Measurements from ENCODE around the gene TWIST2. TPM values are rescaled to one million over a fixed set of nuclear protein-coding genes. Genes with fewer than 3 reads are reported as not detected.

Gene TWIST2
- total RNA-seq, 1 experiment from 2014 or later, result not detected

- H3K27me3 ChIP-seq (replicated peaks; ENCODE audit: insufficient read depth, low read depth, low read length, poor library complexity), result peaks cover 21% of the 10 kb centered on the region
- no peak overlapping the region for H3K4me3 ChIP-seq (ENCODE audit: low read depth, low read length, poor library complexity, severe bottlenecking)
- DNase-seq (ENCODE audit: low spot score), result no peak
- no peaks in the 10 kb centered on the region for H3K4me1 ChIP-seq (ENCODE audit: insufficient read depth, low read length, poor library complexity, severe bottlenecking)
- ChIA-PET CTCF (no interaction called here), POLR2A (ENCODE audit: low non-redundant PET) (no interaction called here)
- H3K9me3 ChIP-seq (ENCODE audit: low read depth, low read length, poor library complexity, severe bottlenecking), result no peaks in the 10 kb centered on the region
- intact Hi-C loops (cut with micrococcal nuclease; ENCODE audit: unreplicated experiment), result no loop called here
- H3K36me3 ChIP-seq (ENCODE audit: insufficient read depth, low read length, poor library complexity, severe bottlenecking), result no peaks in the 10 kb centered on the region
- H3K27ac ChIP-seq (ENCODE audit: low read depth, low read length, poor library complexity, severe bottlenecking), result no peak overlapping the region
- BruUV-seq (replicated peaks), result no TSS peak
- no peak for TF ChIP-seq CTCF (conservative IDR thresholded peaks at IDR 0.05; ENCODE audit: low read depth, low read length)
- TF ChIP-seq EZH2 (IDR thresholded peaks at IDR 0.05; ENCODE audit: borderline replicate concordance, low read depth, low read length, poor library complexity, severe bottlenecking), result no peak
These were observed 67.3 kb downstream of the TWIST2 start for GRCh38 chr2:238915196-238915595.

DNA sequence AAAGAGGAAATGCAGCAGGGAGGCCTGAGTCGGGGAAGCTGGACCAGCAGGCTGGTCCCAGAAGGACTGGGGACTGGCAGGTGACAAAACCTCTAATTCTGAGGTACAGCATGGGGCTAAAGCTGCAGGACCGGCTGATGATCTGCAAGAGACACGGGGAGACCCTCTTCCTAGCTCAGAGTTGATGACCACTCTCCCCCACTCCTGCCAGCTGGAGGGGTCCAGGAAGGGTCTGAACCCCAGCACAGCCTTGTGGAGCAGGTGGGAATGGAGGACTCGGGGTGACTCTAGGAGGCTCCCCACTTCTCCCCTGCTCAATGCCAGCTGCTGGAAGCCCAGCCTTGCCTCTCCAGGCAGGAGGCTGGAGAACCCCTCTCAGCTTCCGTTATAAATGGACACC is 67.7 kb downstream of the TWIST2 start:
- ChIA-PET CTCF (no interaction called here), POLR2A (ENCODE audit: low non-redundant PET) (no interaction called here)
- intact Hi-C loops (cut with micrococcal nuclease; ENCODE audit: unreplicated experiment), result no loop called here
- Histone ChIP-seq H3K9me3 (ENCODE audit: low read depth, low read length, poor library complexity, severe bottlenecking) (no peaks in the 10 kb centered on the region), H3K4me1 (ENCODE audit: insufficient read depth, low read length, poor library complexity, severe bottlenecking) (no peaks in the 10 kb centered on the region), H3K4me3 (ENCODE audit: low read depth, low read length, poor library complexity, severe bottlenecking) (no peak overlapping the region), H3K36me3 (ENCODE audit: insufficient read depth, low read length, poor library complexity, severe bottlenecking) (no peaks in the 10 kb centered on the region), H3K27ac (ENCODE audit: low read depth, low read length, poor library complexity, severe bottlenecking) (no peak overlapping the region), H3K27me3 (replicated peaks; ENCODE audit: insufficient read depth, low read depth, low read length, poor library complexity) (peaks cover 21% of the 10 kb centered on the region)
- no TSS peak for BruUV-seq (replicated peaks)
- no peak for TF ChIP-seq CTCF (conservative IDR thresholded peaks at IDR 0.05; ENCODE audit: low read depth, low read length)
- TF ChIP-seq EZH2 (IDR thresholded peaks at IDR 0.05; ENCODE audit: borderline replicate concordance, low read depth, low read length, poor library complexity, severe bottlenecking), result no peak
- DNase-seq (ENCODE audit: low spot score), result no peak

GRCh38 chr2:238916176-238916874 is 68.4 kb downstream of the TWIST2 start:
- no peaks in the 10 kb centered on the region for H3K4me1 ChIP-seq (ENCODE audit: insufficient read depth, low read length, poor library complexity, severe bottlenecking)
- intact Hi-C loops (cut with micrococcal nuclease; ENCODE audit: unreplicated experiment), result no loop called here
- no TSS peak for BruUV-seq (replicated peaks)
- H3K4me3 ChIP-seq (ENCODE audit: low read depth, low read length, poor library complexity, severe bottlenecking), result no peak overlapping the region
- no peak for DNase-seq (ENCODE audit: low spot score)
- ChIA-PET POLR2A (ENCODE audit: low non-redundant PET) (no interaction called here), CTCF (no interaction called here)
- no peaks in the 10 kb centered on the region for H3K36me3 ChIP-seq (ENCODE audit: insufficient read depth, low read length, poor library complexity, severe bottlenecking)
- H3K9me3 ChIP-seq (ENCODE audit: low read depth, low read length, poor library complexity, severe bottlenecking), result no peaks in the 10 kb centered on the region
- TF ChIP-seq EZH2 (IDR thresholded peaks at IDR 0.05; ENCODE audit: borderline replicate concordance, low read depth, low read length, poor library complexity, severe bottlenecking), result no peak
- TF ChIP-seq CTCF (conservative IDR thresholded peaks at IDR 0.05; ENCODE audit: low read depth, low read length), result no peak
- H3K27ac ChIP-seq (ENCODE audit: low read depth, low read length, poor library complexity, severe bottlenecking), result no peak overlapping the region
- H3K27me3 ChIP-seq (replicated peaks; ENCODE audit: insufficient read depth, low read depth, low read length, poor library complexity), result peaks cover 21% of the 10 kb centered on the region
